DND-41 (cell line): Measurements from ENCODE around the gene TEFM.

Experiments
- ATAC-seq: fragments of 200-7000 bp; cut with Tn5 transposase; 3 replicates; pipeline ENCODE4 v1.9.1; 2021; ENCODE audit warnings: low read depth; ENCODE audit not compliant: insufficient read depth
- DNase-seq: peaks from one replicate; pipeline ENCODE4 v3.0.0-alpha.2; 2020
- H2AFZ ChIP-seq: 2 replicates; pipeline ENCODE4 v1.6.0; 2012; ENCODE audit warnings: low read depth, low read length
- H3K27ac ChIP-seq: 2 replicates; pipeline ENCODE4 v1.5.1; 2012; ENCODE audit warnings: low read length, inconsistent platforms
- H3K27me3 ChIP-seq: fragments of 200-600 bp; sonication (generic); 2 replicates; pipeline ENCODE4 v1.6.0; 2012; ENCODE audit warnings: low read length, mild to moderate bottlenecking, inconsistent platforms; ENCODE audit not compliant: insufficient read depth, poor library complexity
- H3K36me3 ChIP-seq: 2 replicates; pipeline ENCODE4 v1.5.1; 2012; ENCODE audit warnings: low read length, inconsistent platforms; ENCODE audit not compliant: insufficient read depth
- H3K4me1 ChIP-seq: 2 replicates; pipeline ENCODE4 v1.5.1; 2012; ENCODE audit warnings: mild to moderate bottlenecking, low read length; ENCODE audit not compliant: insufficient read depth
- H3K4me2 ChIP-seq: 2 replicates; pipeline ENCODE4 v1.6.0; 2012; ENCODE audit warnings: mild to moderate bottlenecking, moderate library complexity, low read length, inconsistent platforms; ENCODE audit not compliant: insufficient read depth
- H3K4me3 ChIP-seq, 2 experiments: fragments of 200-600 bp in 1 of 2; shearing (Covaris generic) in 1 of 2; 2 replicates each; pipeline ENCODE4 v1.5.1; 2012 to 2016; ENCODE audit warnings: inconsistent platforms in 2 of 2, low read length in 2 of 2, mild to moderate bottlenecking in 2 of 2, low read depth in 1 of 2, moderate library complexity in 1 of 2
- H3K79me2 ChIP-seq: 2 replicates; pipeline ENCODE4 v1.6.0; 2012; ENCODE audit warnings: low read length, inconsistent platforms; ENCODE audit not compliant: insufficient read depth
- H3K9ac ChIP-seq: 2 replicates; pipeline ENCODE4 v1.6.0; 2012; ENCODE audit warnings: low read depth, mild to moderate bottlenecking, inconsistent platforms, low read length, moderate library complexity
- H3K9me3 ChIP-seq: 2 replicates; pipeline ENCODE4 v1.5.1; 2012; ENCODE audit warnings: low read length, moderate library complexity, mild to moderate bottlenecking, inconsistent platforms; ENCODE audit not compliant: insufficient read depth, severe bottlenecking
- H4K20me1 ChIP-seq: 2 replicates; pipeline ENCODE4 v1.6.0; 2012; ENCODE audit warnings: low read length; ENCODE audit not compliant: insufficient read depth
- EZH2 ChIP-seq: IDR thresholded peaks from 3 replicates; pipeline ENCODE4 v1.6.1; 2012; ENCODE audit warnings: borderline replicate concordance, low read depth, mild to moderate bottlenecking, moderate library complexity, low read length, inconsistent platforms; ENCODE audit not compliant: severe bottlenecking
- TF ChIP-seq, protein P1 (sequence below): IDR thresholded peaks from 2 replicates; pipeline ENCODE4 v1.5.1; 2012; ENCODE audit warnings: borderline replicate concordance, low read length, moderate library complexity, mild to moderate bottlenecking; ENCODE audit not compliant: poor library complexity, severe bottlenecking; ENCODE audit errors: extremely low read depth

TEFM gene

DNA sequence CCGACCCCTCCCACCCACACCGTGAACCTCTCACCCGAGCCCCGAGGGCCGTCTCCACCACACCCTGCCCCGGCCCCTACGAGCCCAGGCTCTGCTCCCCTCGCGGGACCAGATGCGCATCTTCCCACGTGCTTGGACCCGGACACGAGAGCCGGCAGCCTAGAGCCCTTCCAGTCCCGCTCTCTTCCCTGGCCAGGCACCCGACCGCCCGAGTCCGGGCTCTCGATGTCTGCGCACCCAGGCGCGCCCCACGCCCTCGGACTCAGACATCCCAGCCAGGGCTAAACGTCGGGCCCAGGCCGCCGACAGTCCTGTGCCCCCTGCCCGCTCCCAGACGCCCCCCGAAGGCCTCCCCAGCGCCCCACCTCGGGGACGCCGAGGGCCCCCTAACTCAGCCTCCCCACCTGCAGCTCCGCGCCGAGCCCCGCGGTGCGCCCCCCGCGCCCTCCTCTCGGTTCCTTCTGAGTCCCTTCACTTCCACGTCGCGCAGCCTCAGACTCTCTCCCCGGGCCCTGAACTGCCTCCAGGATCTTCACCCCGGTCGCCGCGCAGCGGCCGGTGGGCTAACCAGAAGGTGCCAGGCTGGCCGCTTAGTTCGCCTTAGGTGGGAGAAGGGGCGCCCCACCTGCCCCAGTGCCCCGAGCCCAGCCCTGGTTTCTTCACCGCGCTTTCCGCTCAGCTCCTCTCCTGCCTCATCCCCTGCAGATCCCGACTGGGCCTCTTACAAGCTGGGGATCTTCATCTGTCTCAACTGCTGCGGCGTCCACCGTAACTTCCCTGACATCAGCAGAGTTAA lies 16.4 kb upstream of the TEFM start:
- Histone ChIP-seq H3K4me1 (no peaks in the 10 kb centered on the region), H3K36me3 (no peaks in the 10 kb centered on the region), H4K20me1 (no peaks in the 10 kb centered on the region), H3K27ac (no peak overlapping the region), H2AFZ (no peak overlapping the region), H3K27me3 (no peaks in the 10 kb centered on the region), H3K4me3 (no peak overlapping the region), H3K9me3 (no peaks in the 10 kb centered on the region), H3K9ac (no peak overlapping the region), H3K79me2 (no peaks in the 10 kb centered on the region), H3K4me2 (no peak overlapping the region)
- TF ChIP-seq, protein P1, sequence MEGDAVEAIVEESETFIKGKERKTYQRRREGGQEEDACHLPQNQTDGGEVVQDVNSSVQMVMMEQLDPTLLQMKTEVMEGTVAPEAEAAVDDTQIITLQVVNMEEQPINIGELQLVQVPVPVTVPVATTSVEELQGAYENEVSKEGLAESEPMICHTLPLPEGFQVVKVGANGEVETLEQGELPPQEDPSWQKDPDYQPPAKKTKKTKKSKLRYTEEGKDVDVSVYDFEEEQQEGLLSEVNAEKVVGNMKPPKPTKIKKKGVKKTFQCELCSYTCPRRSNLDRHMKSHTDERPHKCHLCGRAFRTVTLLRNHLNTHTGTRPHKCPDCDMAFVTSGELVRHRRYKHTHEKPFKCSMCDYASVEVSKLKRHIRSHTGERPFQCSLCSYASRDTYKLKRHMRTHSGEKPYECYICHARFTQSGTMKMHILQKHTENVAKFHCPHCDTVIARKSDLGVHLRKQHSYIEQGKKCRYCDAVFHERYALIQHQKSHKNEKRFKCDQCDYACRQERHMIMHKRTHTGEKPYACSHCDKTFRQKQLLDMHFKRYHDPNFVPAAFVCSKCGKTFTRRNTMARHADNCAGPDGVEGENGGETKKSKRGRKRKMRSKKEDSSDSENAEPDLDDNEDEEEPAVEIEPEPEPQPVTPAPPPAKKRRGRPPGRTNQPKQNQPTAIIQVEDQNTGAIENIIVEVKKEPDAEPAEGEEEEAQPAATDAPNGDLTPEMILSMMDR: no peak
- TF ChIP-seq EZH2: no peak
- DNase-seq (no peak), ATAC-seq (no peak)

DNA sequence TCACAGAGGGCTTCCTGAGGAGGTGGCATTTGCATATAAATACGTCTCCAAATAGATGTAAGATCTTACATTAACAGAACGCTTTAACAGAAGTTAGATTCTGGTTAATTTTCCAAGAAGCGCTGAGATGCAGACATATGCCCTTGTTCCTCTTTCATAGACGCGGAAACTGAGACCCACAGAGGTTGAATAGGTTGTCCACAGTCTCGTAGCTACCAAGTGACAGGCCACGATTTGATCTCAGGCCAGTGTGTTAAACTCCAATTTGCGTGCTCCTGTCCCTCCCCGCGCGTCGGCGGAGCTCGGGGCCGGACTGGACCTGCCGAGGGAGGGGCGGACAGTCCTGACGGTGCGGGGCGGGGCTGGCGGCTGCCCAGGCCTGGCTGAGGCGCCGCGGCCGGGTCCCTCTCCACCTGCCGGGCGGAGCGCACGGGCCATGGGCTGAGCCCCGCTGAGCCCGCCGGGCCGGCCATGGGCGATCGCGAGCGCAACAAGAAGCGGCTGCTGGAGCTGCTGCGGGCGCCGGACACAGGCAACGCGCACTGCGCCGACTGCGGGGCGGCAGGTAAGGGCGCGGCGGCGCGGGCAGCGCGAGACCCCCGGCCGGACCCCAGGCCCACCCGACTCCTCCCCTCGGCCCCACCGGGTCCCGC lies 15.6 kb upstream of the TEFM start, which contains the start of gene ADAP2:
Gene ADAP2 (plus strand): TSS at position 402 of the 653 bp plus-strand sequence. CDS start 70 bp downstream, at position 472.
- no peak within 1 kb of the TSS for H3K27ac ChIP-seq
- no peaks in the 10 kb centered on the region for H3K9me3 ChIP-seq
- H3K79me2 ChIP-seq: no peaks in the 10 kb centered on the region
- no peaks in the 10 kb centered on the region for H3K4me1 ChIP-seq
- H2AFZ ChIP-seq: no peak within 1 kb of the TSS
- DNase-seq (no peak), ATAC-seq (no peak)
- no peak within 1 kb of the TSS for H3K4me2 ChIP-seq
- TF ChIP-seq EZH2: no peak
- TF ChIP-seq, protein P1: no peak
- H3K27me3 ChIP-seq: no peaks in the 10 kb centered on the region
- no peaks in the 10 kb centered on the region for H3K36me3 ChIP-seq
- H4K20me1 ChIP-seq: no peaks in the 10 kb centered on the region
- H3K4me3 ChIP-seq: no peak within 1 kb of the TSS
- H3K9ac ChIP-seq: no peak within 1 kb of the TSS

DNA sequence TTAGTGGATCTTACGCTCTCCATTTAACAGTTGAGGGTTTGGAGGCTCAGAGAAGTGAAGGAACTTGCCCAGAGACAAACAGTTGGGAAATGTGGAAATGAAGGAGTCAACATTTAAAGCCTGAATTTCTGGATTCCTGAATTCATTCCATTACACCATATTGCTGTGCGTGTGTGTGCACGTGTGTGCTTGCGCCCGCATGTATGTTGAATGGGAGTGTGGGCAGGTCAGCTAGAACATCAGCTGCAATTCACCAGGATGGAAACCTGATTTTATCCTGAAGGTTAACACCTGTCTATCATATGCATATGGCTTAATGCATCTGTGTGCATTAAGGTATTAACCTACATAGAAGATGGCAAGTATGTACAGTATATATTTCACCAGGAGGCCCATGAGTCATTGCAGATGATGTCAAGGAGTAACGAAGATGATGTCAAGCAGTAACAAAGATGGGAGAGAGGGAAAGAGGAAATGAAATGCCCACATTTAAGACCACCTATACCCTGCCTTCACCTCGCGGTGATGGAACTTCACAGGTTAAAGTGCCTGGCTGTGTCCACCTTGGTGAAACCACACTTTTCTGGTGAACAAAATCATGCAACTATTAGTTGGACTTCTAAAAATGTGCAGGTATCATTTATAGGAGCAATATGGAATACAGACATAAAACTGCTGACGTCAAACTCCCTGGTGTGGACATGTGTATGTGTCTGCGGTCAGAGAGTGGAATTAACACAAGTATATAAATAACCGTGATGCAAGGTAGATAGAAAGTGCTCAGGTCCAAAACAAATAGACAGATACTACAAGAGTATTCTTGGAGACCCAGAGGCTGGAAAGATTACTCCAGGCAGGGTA lies 14.9 kb upstream of the TEFM start:
- Histone ChIP-seq H3K27ac (no peak overlapping the region), H4K20me1 (no peaks in the 10 kb centered on the region), H3K27me3 (no peaks in the 10 kb centered on the region), H3K9me3 (no peaks in the 10 kb centered on the region), H3K4me1 (no peaks in the 10 kb centered on the region), H3K79me2 (no peaks in the 10 kb centered on the region), H3K4me3 (no peak overlapping the region), H2AFZ (no peak overlapping the region), H3K4me2 (no peak overlapping the region), H3K9ac (no peak overlapping the region), H3K36me3 (no peaks in the 10 kb centered on the region)
- TF ChIP-seq, protein P1: no peak
- TF ChIP-seq EZH2: no peak
- ATAC-seq: no peak
- DNase-seq: no peak
